Suprapubic skin (tissue), 4 donors: Measurements from ENCODE around the gene AWAT2.

Source experiments
- EP300 ChIP-seq: sonication (generic); formaldehyde crosslinking; IDR thresholded peaks from one replicate; pipeline ENCODE4 v1.6.1; 2017; ENCODE audit warnings: antibody characterized with exemption
- POLR2A ChIP-seq, 2 donors: fragments of 450-650 bp; IDR thresholded peaks; one replicate each; pipeline ENCODE4 v1.6.1; 2017; ENCODE audit warnings: antibody characterized with exemption in 2 of 2, mild to moderate bottlenecking in 2 of 2, moderate library complexity in 2 of 2
- POLR2AphosphoS5 ChIP-seq, 3 donors: sonication (generic); formaldehyde crosslinking; IDR thresholded peaks; one replicate each; pipeline ENCODE4 v1.6.1; 2017; ENCODE audit warnings: antibody characterized with exemption in 3 of 3
- TF ChIP-seq, protein P1 (sequence below), 2 donors: fragments of 200-600 bp in 1 of 2; fragments of 450-650 bp in 1 of 2; sonication (generic) in 1 of 2; IDR thresholded peaks; one replicate each; pipeline ENCODE4 v1.5.1; 2016 to 2019; ENCODE audit warnings: antibody characterized with exemption in 2 of 2, mild to moderate bottlenecking in 1 of 2, moderate library complexity in 1 of 2

DNA sequence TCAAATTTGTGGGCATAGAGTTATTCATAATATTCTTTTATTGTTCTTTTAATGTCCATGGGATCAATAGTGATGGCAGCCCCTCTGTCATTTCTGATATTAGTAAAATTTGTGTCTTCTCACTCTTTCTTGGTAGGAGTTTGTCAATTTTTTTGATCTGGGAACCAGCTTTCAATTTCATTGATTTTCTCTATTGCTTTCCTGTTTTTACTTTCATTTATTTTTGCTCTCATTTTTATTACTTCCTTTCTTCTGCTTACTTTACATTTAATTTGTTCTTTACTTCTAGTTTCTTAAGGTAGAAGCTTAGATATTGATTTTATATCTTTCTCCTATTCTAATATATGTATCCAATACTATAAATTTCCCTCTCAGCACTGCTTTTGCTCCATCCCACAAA is 40.7 kb downstream of the AWAT2 start:
- TF ChIP-seq, protein P1, sequence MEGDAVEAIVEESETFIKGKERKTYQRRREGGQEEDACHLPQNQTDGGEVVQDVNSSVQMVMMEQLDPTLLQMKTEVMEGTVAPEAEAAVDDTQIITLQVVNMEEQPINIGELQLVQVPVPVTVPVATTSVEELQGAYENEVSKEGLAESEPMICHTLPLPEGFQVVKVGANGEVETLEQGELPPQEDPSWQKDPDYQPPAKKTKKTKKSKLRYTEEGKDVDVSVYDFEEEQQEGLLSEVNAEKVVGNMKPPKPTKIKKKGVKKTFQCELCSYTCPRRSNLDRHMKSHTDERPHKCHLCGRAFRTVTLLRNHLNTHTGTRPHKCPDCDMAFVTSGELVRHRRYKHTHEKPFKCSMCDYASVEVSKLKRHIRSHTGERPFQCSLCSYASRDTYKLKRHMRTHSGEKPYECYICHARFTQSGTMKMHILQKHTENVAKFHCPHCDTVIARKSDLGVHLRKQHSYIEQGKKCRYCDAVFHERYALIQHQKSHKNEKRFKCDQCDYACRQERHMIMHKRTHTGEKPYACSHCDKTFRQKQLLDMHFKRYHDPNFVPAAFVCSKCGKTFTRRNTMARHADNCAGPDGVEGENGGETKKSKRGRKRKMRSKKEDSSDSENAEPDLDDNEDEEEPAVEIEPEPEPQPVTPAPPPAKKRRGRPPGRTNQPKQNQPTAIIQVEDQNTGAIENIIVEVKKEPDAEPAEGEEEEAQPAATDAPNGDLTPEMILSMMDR (IDR thresholded peaks at IDR 0.05), result no peak
- no peak for TF ChIP-seq POLR2A (IDR thresholded peaks at IDR 0.05)
- TF ChIP-seq POLR2AphosphoS5 (IDR thresholded peaks at IDR 0.05), result no peak
- no peak for TF ChIP-seq EP300
